Progenitor cell of endocrine pancreas (in vitro differentiated cells): ENCODE measurements around the gene SRGAP1. TPM values are rescaled to one million over a fixed set of nuclear protein-coding genes. Genes with fewer than 3 reads are reported as not detected.

Experiments
- DNase-seq: peaks from one replicate; pipeline ENCODE4 v3.0.0; 2021; ENCODE audit warnings: low spot score; ENCODE audit not compliant: unreplicated experiment
- H3K27ac Mint-ChIP-seq: 2 replicates; pipeline ENCODE4 v1.8.0; 2021; ENCODE audit warnings: mild to moderate bottlenecking, moderate library complexity, mixed read lengths
- H3K27me3 Mint-ChIP-seq: 2 replicates; pipeline ENCODE4 v1.8.0; 2021; ENCODE audit warnings: mixed read lengths
- H3K36me3 Mint-ChIP-seq: 2 replicates; pipeline ENCODE4 v1.8.0; 2022; ENCODE audit warnings: mixed read lengths; ENCODE audit not compliant: insufficient read depth
- H3K4me1 Mint-ChIP-seq: 2 replicates; pipeline ENCODE4 v1.8.0; 2021; ENCODE audit warnings: low read depth, mixed read lengths
- H3K4me3 Mint-ChIP-seq: 2 replicates; pipeline ENCODE4 v1.8.0; 2021; ENCODE audit warnings: low read depth, mild to moderate bottlenecking, moderate library complexity, mixed read lengths
- H3K9me3 Mint-ChIP-seq: 2 replicates; pipeline ENCODE4 v1.8.0; 2021; ENCODE audit warnings: low read depth, mixed read lengths
- total RNA-seq: library from RNA; stranded (reverse); gene quantifications from 2 replicates; pipeline ENCODE4 v1.2.1, GENCODE V29; 2021
- TF ChIP-seq, protein P1 (sequence below): fragments of 200-600 bp; sonication (generic); IDR thresholded peaks from one replicate; pipeline ENCODE4 v1.5.0; 2021; ENCODE audit warnings: antibody characterized with exemption, mild to moderate bottlenecking; ENCODE audit not compliant: unreplicated experiment

SRGAP1 gene
- total RNA-seq, 1 donor from 2014 or later: 23.1 TPM

DNA sequence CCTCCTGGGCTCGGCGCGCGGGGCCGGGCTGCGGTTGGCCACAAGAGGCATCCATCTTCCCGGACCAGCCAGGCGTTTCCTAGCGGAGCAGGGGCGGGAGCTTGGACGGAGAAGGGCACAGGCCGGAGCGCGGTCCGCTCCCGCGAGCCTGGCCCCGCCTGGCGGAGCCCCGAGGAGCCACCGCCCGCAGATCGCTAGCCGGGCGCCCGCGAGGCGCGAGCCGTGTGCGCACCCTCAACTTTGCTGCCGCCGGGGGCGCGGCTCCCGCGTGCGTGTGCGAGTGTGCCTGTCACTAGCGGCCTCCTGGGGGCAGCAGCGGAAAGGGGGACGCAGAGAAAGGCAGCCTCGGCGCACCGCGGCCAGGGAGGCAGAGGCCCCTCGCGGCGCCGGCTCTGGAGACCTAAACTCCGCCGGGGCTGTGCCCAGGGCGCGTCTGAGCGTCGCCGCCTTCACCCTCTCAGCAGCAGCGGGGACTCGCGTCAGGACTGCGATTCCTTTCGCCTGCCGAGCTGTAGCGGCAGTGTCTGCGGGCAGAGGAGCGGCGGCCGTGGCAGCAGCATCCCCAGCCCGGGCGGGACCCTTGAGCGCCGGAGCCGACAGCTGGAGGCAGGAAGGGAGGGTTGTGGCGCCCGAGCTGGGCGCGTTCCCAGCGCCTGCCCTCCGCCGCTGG lies 644 bp upstream of the SRGAP1 start:
- DNase-seq: peak; percentile 90
- Mint-ChIP-seq H3K9me3 (no peaks in the 10 kb centered on the region), H3K27me3 (peaks cover 8% of the 10 kb centered on the region), H3K27ac (no peak overlapping the region), H3K4me1 (peaks cover 19% of the 10 kb centered on the region), H3K4me3 (peak overlapping the region; percentile 79), H3K36me3 (no peaks in the 10 kb centered on the region)
- TF ChIP-seq, protein P1, sequence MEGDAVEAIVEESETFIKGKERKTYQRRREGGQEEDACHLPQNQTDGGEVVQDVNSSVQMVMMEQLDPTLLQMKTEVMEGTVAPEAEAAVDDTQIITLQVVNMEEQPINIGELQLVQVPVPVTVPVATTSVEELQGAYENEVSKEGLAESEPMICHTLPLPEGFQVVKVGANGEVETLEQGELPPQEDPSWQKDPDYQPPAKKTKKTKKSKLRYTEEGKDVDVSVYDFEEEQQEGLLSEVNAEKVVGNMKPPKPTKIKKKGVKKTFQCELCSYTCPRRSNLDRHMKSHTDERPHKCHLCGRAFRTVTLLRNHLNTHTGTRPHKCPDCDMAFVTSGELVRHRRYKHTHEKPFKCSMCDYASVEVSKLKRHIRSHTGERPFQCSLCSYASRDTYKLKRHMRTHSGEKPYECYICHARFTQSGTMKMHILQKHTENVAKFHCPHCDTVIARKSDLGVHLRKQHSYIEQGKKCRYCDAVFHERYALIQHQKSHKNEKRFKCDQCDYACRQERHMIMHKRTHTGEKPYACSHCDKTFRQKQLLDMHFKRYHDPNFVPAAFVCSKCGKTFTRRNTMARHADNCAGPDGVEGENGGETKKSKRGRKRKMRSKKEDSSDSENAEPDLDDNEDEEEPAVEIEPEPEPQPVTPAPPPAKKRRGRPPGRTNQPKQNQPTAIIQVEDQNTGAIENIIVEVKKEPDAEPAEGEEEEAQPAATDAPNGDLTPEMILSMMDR: no peak

DNA sequence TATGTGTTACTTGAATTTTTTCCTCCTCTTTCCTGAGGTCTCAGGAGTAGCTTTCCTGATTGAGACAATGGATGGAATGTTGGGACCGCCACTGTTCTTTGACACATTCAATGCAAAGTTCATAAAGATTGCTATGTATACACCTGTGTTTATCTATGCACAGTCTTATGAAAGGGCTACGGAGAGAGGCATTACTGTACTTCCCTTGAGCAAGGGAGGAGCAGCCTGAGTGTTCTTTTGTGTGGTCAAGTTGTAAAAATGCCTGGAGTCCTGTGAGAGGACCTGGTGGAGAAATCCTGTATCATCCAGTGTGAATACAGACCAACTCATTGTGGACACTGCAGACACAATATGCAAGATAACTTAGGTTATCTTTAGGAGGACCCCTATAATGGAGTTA lies 1.2 kb downstream of the SRGAP1 start:
- TF ChIP-seq, protein P1: no peak
- DNase-seq: no peak
- H3K27me3 Mint-ChIP-seq: peaks cover 8% of the 10 kb centered on the region
- peaks cover 33% of the 10 kb centered on the region for H3K4me1 Mint-ChIP-seq
- H3K27ac Mint-ChIP-seq: peak overlapping the region; percentile 85
- H3K4me3 Mint-ChIP-seq: peak overlapping the region; percentile 99
- no peaks in the 10 kb centered on the region for H3K9me3 Mint-ChIP-seq
- no peaks in the 10 kb centered on the region for H3K36me3 Mint-ChIP-seq

DNA sequence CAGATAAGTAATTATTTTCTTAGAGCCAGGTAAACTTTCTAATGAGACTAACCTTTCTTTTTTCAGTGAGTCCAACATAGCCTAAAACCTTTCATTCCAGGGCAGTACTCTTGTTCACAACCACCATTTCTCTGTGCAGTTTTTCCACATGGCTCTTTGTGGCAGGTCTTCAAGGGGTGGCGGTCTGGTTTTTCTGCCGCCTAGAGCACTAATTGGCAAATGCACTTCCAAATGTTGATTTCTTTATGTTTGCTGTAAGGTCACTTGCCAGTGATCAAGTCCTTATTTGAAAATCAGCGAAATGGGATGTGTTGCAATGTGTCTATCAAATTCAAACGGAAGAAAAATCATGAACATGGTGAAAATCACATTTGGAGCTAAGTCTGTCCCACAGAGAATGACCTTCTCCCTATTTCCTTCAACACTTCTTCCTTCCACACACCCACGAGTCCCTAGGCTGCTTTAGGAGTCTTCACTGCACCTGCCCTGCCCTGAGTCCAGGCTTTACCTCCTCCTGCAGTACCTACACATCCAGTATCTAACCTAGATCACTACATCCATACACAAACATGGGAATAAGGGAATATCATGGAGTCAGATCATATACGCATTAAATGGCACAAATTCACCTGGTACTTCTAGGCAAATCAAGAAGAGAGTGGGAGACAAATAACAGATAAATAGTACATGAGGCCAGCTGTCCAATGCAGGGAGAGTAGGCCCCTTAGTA lies 1.9 kb downstream of the SRGAP1 start:
- Mint-ChIP-seq H3K36me3 (no peaks in the 10 kb centered on the region), H3K27me3 (peaks cover 8% of the 10 kb centered on the region), H3K9me3 (no peaks in the 10 kb centered on the region), H3K4me1 (peaks cover 33% of the 10 kb centered on the region), H3K4me3 (peak overlapping the region; percentile 99), H3K27ac (peak overlapping the region; percentile 45)
- no peak for DNase-seq
- TF ChIP-seq, protein P1: peak; percentile 19

DNA sequence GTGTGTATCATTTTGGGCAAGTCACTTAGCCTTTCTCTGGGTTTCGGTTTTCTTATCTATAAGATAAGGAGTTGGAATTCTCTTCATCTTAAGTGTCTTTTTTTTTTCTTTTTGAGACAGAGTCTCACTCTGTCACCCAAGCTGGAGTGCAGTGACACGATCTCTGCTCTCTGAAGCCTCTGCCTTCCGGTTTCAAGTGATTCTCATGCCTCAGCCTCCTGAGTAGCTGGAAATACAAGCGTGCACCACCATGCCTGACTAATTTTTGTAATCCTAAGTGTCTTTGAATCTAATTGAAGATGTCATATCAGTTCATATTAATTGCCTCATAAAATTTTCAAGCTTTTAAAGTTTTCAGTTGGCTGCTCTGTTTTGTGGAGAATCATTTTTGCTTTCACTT lies 4.0 kb downstream of the SRGAP1 start:
- H3K4me1 Mint-ChIP-seq: peaks cover 40% of the 10 kb centered on the region
- H3K36me3 Mint-ChIP-seq: no peaks in the 10 kb centered on the region
- no peak overlapping the region for H3K27ac Mint-ChIP-seq
- no peaks in the 10 kb centered on the region for H3K9me3 Mint-ChIP-seq
- no peak for DNase-seq
- no peaks in the 10 kb centered on the region for H3K27me3 Mint-ChIP-seq
- TF ChIP-seq, protein P1: no peak
- H3K4me3 Mint-ChIP-seq: no peak overlapping the region

DNA sequence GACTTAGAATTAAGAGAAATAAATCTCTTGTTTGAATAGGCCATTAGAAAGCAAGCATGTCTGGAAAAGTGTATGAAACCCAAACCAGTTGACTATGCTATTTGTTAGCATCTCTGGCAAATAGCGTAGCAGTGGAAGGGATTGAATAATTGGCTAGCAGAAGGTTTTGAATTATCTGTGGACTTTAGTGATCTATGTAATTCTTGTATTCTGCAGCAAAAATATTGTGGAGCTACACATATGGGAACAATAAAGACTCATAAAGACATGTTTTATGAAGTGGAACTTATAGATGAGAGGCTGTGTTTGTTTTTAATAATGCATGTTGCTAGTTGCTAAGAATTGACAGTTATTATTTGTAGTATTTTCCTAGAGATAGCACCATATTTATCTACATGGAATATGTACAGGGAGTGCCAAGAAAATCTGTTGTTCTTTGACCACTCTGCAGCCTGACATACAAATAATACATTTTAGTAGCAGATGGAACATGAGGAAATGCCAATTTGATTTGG lies 4.7 kb downstream of the SRGAP1 start:
- H3K27me3 Mint-ChIP-seq: no peaks in the 10 kb centered on the region
- no peak overlapping the region for H3K27ac Mint-ChIP-seq

More for the DNA sequence above, 4.7 kb downstream of the SRGAP1 start:
- Mint-ChIP-seq H3K36me3 (no peaks in the 10 kb centered on the region), H3K4me1 (peaks cover 40% of the 10 kb centered on the region), H3K4me3 (no peak overlapping the region), H3K9me3 (no peaks in the 10 kb centered on the region)
- DNase-seq: no peak
- TF ChIP-seq, protein P1: no peak
